GM12878 (cell line): ENCODE measurements around the gene STX16. TPM values are rescaled to one million over a fixed set of nuclear protein-coding genes. Genes with fewer than 3 reads are reported as not detected.
A peak's percentile ranks its signal among the peaks of the same experiment; 100 is the strongest.

Source experiments
- BACH1 ChIP-seq: fragments of 450-650 bp; IDR thresholded peaks from 2 replicates; pipeline ENCODE4 v1.6.1; 2017; ENCODE audit warnings: mild to moderate bottlenecking, borderline replicate concordance
- BMI1 ChIP-seq: fragments of 450-650 bp; IDR thresholded peaks from 2 replicates; pipeline ENCODE4 v1.6.1; 2016; ENCODE audit warnings: mild to moderate bottlenecking, moderate library complexity, borderline replicate concordance
- BRCA1 ChIP-seq: IDR thresholded peaks from 2 replicates; pipeline ENCODE4 v1.6.1; 2011; ENCODE audit warnings: low read depth, low read length, improper control_type of control experiment
- EGR1 ChIP-seq, 2 experiments: IDR thresholded peaks; 1 replicate in 1 of 2; 2 replicates in 1 of 2; pipeline ENCODE4 v1.6.1; 2011 to 2012; ENCODE audit warnings: low read depth in 2 of 2, low read length in 2 of 2, borderline replicate concordance in 1 of 2, mild to moderate bottlenecking in 1 of 2, moderate library complexity in 1 of 2
- EZH2 ChIP-seq: IDR thresholded peaks from 2 replicates; pipeline ENCODE4 v1.6.1; 2012; ENCODE audit warnings: low read depth, mild to moderate bottlenecking, control low read depth, inconsistent platforms, low read length, borderline replicate concordance; ENCODE audit not compliant: control insufficient read depth
- GATAD2B ChIP-seq: fragments of 450-650 bp; conservative IDR thresholded peaks from 2 replicates; pipeline ENCODE4 v1.6.1; 2017; ENCODE audit warnings: low read depth, mild to moderate bottlenecking, moderate library complexity
- HCFC1 ChIP-seq: fragments of 150-350 bp; IDR thresholded peaks from 2 replicates; pipeline ENCODE4 v1.6.1; 2014; ENCODE audit warnings: low read length
- IKZF1 ChIP-seq: fragments of 450-650 bp; conservative IDR thresholded peaks from 2 replicates; pipeline ENCODE4 v1.6.1; 2017; ENCODE audit warnings: antibody characterized with exemption, mild to moderate bottlenecking
- JUNB ChIP-seq: IDR thresholded peaks from 2 replicates; pipeline ENCODE4 v1.6.1; 2016; ENCODE audit warnings: antibody characterized with exemption, mild to moderate bottlenecking
- NFIC ChIP-seq: IDR thresholded peaks from 2 replicates; pipeline ENCODE4 v1.6.1; 2012; ENCODE audit warnings: low read depth, mild to moderate bottlenecking, inconsistent platforms, low read length, moderate library complexity
- NFXL1 ChIP-seq: fragments of 450-650 bp; IDR thresholded peaks from 2 replicates; pipeline ENCODE4 v1.6.1; 2017; ENCODE audit warnings: antibody characterized with exemption, mild to moderate bottlenecking, borderline replicate concordance
- NR2F1 ChIP-seq: fragments of 450-650 bp; conservative IDR thresholded peaks from 2 replicates; pipeline ENCODE4 v1.6.1; 2017; ENCODE audit warnings: mild to moderate bottlenecking
- RB1 ChIP-seq: fragments of 450-650 bp; formaldehyde crosslinking; IDR thresholded peaks from 2 replicates; pipeline ENCODE4 v1.6.1; 2017; ENCODE audit warnings: mild to moderate bottlenecking, borderline replicate concordance
- RELA ChIP-seq: fragments of 450-650 bp; IDR thresholded peaks from 2 replicates; pipeline ENCODE4 v1.8.0; 2014; ENCODE audit warnings: borderline replicate concordance; ENCODE audit not compliant: partially characterized antibody
- SREBF2 ChIP-seq: IDR thresholded peaks from 2 replicates; pipeline ENCODE4 v1.6.1; 2012; ENCODE audit warnings: mild to moderate bottlenecking, low read length
- TAF1 ChIP-seq: IDR thresholded peaks from 2 replicates; pipeline ENCODE4 v1.6.1; 2011; ENCODE audit warnings: mild to moderate bottlenecking, low read depth, low read length, borderline replicate concordance
- TBL1XR1 ChIP-seq: IDR thresholded peaks from 2 replicates; pipeline ENCODE4 v1.6.1; 2012; ENCODE audit warnings: low read depth, low read length, improper control_type of control experiment
- TCF12 ChIP-seq: IDR thresholded peaks from 2 replicates; pipeline ENCODE4 v1.6.1; 2011; ENCODE audit warnings: low read depth, mild to moderate bottlenecking, low read length
- ZNF207 ChIP-seq: fragments of 450-650 bp; IDR thresholded peaks from 2 replicates; pipeline ENCODE4 v1.6.1; 2014; ENCODE audit warnings: antibody characterized with exemption, mild to moderate bottlenecking, borderline replicate concordance
- ZSCAN29 ChIP-seq: fragments of 450-650 bp; IDR thresholded peaks from 2 replicates; pipeline ENCODE4 v1.6.1; 2017; ENCODE audit warnings: mild to moderate bottlenecking, moderate library complexity
- polyA plus RNA-seq, 11 experiments: library from polyadenylated mRNA; depleted of rRNA in 4 of 11; unstranded in 6 of 11; stranded (reverse) in 5 of 11; fragments of >200 nt; fragmentation: Nextera tagmentation in 4 of 11; fragmentation: Illumina TruSeq in 1 of 11; extraction: Ambion mirVana in 4 of 11; extraction: Trizol in 1 of 11; gene quantifications; 1 replicate in 1 of 11; 2 replicates in 10 of 11; pipeline versions ENCODE4 v1.2.1 to v1.2.3, GENCODE V29; 2011 to 2016; ENCODE audit warnings: inconsistent platforms in 2 of 11, missing spikeins in 2 of 11, low read depth in 1 of 11
- total RNA-seq, 4 experiments: library from RNA; depleted of rRNA in 3 of 4; stranded (reverse); fragments of >200 nt in 3 of 4; fragmentation: Illumina TruSeq in 1 of 4; extraction: Trizol in 1 of 4; gene quantifications; 2 replicates each; pipeline versions ENCODE4 v1.2.1 to v1.2.3, GENCODE V29; 2013 to 2021
- TF ChIP-seq, protein P1 (sequence below): fragments of 450-650 bp; formaldehyde crosslinking; IDR thresholded peaks from 2 replicates; pipeline ENCODE4 v1.4.0; 2020; ENCODE audit warnings: mild to moderate bottlenecking, moderate library complexity
- TF ChIP-seq, protein P2 (sequence below): fragments of 450-650 bp; IDR thresholded peaks from 2 replicates; pipeline ENCODE4 v1.6.1; 2018; ENCODE audit warnings: mild to moderate bottlenecking, low read depth, moderate library complexity; ENCODE audit not compliant: partially characterized antibody
- TF ChIP-seq, protein P3 (sequence below): IDR thresholded peaks from 2 replicates; pipeline ENCODE4 v1.6.1; 2011; ENCODE audit warnings: low read depth, mild to moderate bottlenecking, low read length, moderate library complexity, borderline replicate concordance; ENCODE audit errors: extremely low read depth
- TF ChIP-seq, protein P4 (sequence below): IDR thresholded peaks from 2 replicates; pipeline ENCODE4 v1.6.1; 2012; ENCODE audit warnings: low read depth, low read length, improper control_type of control experiment

STX16 gene
- total and polyA plus RNA-seq, 10 of the 15 experiments (the other 5 are each of a cell fraction or from before 2014, with no cell fraction given): 6.3 to 68.4 (median 35.8) TPM

DNA sequence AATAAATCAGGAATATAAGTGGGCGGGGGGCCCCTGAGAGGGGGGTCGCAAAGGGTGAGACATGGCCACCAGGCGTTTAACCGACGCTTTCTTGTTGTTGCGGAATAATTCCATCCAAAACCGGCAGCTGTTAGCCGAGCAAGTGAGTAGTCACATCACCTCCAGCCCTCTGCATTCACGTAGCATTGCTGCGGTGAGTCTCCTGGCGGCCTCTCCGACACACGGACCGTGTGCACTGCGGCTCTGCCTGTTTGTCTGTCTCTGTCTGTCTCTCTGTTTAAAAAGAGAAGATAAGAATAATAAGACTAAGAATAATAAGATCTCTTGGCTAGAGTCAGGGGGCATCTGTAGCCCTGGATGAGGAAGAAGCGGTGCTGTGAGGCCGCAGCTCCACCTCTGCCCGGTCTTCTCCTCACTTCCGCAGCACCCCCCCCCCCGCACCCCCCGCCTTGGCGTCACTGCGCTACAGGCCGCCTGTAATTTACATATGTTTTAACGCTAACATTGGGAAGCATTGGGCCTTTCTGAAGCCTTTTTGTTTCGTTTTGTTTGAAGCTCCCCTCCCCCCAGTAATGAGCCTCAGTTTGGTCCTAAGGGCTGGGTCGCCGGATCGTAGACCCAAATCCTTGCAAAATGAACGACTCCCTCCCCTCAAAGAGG is 993 bp downstream of the STX16 start (continued):
- TF ChIP-seq, protein P1, sequence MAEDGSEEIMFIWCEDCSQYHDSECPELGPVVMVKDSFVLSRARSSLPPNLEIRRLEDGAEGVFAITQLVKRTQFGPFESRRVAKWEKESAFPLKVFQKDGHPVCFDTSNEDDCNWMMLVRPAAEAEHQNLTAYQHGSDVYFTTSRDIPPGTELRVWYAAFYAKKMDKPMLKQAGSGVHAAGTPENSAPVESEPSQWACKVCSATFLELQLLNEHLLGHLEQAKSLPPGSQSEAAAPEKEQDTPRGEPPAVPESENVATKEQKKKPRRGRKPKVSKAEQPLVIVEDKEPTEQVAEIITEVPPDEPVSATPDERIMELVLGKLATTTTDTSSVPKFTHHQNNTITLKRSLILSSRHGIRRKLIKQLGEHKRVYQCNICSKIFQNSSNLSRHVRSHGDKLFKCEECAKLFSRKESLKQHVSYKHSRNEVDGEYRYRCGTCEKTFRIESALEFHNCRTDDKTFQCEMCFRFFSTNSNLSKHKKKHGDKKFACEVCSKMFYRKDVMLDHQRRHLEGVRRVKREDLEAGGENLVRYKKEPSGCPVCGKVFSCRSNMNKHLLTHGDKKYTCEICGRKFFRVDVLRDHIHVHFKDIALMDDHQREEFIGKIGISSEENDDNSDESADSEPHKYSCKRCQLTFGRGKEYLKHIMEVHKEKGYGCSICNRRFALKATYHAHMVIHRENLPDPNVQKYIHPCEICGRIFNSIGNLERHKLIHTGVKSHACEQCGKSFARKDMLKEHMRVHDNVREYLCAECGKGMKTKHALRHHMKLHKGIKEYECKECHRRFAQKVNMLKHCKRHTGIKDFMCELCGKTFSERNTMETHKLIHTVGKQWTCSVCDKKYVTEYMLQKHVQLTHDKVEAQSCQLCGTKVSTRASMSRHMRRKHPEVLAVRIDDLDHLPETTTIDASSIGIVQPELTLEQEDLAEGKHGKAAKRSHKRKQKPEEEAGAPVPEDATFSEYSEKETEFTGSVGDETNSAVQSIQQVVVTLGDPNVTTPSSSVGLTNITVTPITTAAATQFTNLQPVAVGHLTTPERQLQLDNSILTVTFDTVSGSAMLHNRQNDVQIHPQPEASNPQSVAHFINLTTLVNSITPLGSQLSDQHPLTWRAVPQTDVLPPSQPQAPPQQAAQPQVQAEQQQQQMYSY (CRISPR knock-in tag): no peak
- TF ChIP-seq GATAD2B (no peak), ZSCAN29 (no peak), SREBF2 (no peak), NFXL1 (no peak), BRCA1 (no peak), JUNB (no peak), NFIC (no peak; the same call in 1 of the 2 replicates), HCFC1 (no peak), IKZF1 (peak; percentile 21; the same call in 1 of the 2 replicates), ZNF207 (no peak), EGR1 (IDR thresholded peaks at IDR 0.05; ENCODE audit: borderline replicate concordance in 1 of 2, low read depth in 2 of 2, low read length in 2 of 2) (0 out of 3 replicates have a peak, but pooled peaks of 1 of the 2 experiments have one; percentile 7), RB1 (no peak), BACH1 (no peak), EZH2 (no peak), BMI1 (no peak), TBL1XR1 (no peak), NR2F1 (no peak), RELA (no peak), TCF12 (no peak), TAF1 (peak; percentile 73)
- TF ChIP-seq, protein P2, sequence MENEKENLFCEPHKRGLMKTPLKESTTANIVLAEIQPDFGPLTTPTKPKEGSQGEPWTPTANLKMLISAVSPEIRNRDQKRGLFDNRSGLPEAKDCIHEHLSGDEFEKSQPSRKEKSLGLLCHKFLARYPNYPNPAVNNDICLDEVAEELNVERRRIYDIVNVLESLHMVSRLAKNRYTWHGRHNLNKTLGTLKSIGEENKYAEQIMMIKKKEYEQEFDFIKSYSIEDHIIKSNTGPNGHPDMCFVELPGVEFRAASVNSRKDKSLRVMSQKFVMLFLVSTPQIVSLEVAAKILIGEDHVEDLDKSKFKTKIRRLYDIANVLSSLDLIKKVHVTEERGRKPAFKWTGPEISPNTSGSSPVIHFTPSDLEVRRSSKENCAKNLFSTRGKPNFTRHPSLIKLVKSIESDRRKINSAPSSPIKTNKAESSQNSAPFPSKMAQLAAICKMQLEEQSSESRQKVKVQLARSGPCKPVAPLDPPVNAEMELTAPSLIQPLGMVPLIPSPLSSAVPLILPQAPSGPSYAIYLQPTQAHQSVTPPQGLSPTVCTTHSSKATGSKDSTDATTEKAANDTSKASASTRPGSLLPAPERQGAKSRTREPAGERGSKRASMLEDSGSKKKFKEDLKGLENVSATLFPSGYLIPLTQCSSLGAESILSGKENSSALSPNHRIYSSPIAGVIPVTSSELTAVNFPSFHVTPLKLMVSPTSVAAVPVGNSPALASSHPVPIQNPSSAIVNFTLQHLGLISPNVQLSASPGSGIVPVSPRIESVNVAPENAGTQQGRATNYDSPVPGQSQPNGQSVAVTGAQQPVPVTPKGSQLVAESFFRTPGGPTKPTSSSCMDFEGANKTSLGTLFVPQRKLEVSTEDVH: no peak
- TF ChIP-seq, protein P3, sequence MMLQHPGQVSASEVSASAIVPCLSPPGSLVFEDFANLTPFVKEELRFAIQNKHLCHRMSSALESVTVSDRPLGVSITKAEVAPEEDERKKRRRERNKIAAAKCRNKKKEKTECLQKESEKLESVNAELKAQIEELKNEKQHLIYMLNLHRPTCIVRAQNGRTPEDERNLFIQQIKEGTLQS: no peak
- TF ChIP-seq, protein P4, sequence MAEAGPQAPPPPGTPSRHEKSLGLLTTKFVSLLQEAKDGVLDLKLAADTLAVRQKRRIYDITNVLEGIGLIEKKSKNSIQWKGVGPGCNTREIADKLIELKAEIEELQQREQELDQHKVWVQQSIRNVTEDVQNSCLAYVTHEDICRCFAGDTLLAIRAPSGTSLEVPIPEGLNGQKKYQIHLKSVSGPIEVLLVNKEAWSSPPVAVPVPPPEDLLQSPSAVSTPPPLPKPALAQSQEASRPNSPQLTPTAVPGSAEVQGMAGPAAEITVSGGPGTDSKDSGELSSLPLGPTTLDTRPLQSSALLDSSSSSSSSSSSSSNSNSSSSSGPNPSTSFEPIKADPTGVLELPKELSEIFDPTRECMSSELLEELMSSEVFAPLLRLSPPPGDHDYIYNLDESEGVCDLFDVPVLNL: no peak
